ENCODE data around the gene CDH4.

CDH4 gene

GRCh38 chr20:61712688-61713087 is 460.6 kb downstream of the CDH4 start:
- DNase-seq (ENCODE audit: low spot score) = no peak

- DNase-seq (ENCODE audit: low spot score) = no peak
Observed at GRCh38 chr20:61718361-61719005, 466.4 kb downstream of the CDH4 start.

GRCh38 chr20:61719691-61720347 is 467.8 kb downstream of the CDH4 start:
- DNase-seq (ENCODE audit: low spot score) = peak; percentile 11

- no peak for DNase-seq (ENCODE audit: low spot score)
Observed at GRCh38 chr20:61720348-61720696, 468.3 kb downstream of the CDH4 start.

GRCh38 chr20:61722146-61722678 is 470.2 kb downstream of the CDH4 start:
- no peak for DNase-seq (ENCODE audit: low spot score)

- DNase-seq (ENCODE audit: low spot score) = no peak
Observed at GRCh38 chr20:61723529-61724257, 471.6 kb downstream of the CDH4 start.

- DNase-seq (ENCODE audit: low spot score) = no peak
Observed at GRCh38 chr20:61724376-61724775, 472.3 kb downstream of the CDH4 start.

GRCh38 chr20:61725145-61725544 is 473.1 kb downstream of the CDH4 start:
- DNase-seq (ENCODE audit: low spot score) = no peak

- no peak for DNase-seq (ENCODE audit: low spot score)
Observed at GRCh38 chr20:61725966-61726365, 473.9 kb downstream of the CDH4 start.

- no peak for DNase-seq (ENCODE audit: low spot score)
Observed at GRCh38 chr20:61726979-61727378, 474.9 kb downstream of the CDH4 start.

- no peak for DNase-seq (ENCODE audit: low spot score)
Observed at GRCh38 chr20:61727761-61728160, 475.7 kb downstream of the CDH4 start.

GRCh38 chr20:61728326-61728725 is 476.3 kb downstream of the CDH4 start:
- DNase-seq (ENCODE audit: low spot score) = no peak

GRCh38 chr20:61728786-61729770 is 477.0 kb downstream of the CDH4 start:
- DNase-seq (ENCODE audit: low spot score) = no peak

- DNase-seq (ENCODE audit: low spot score) = no peak
Observed at GRCh38 chr20:61730631-61731362, 478.7 kb downstream of the CDH4 start.

GRCh38 chr20:61731363-61732181 is 479.5 kb downstream of the CDH4 start:
- no peak for DNase-seq (ENCODE audit: low spot score)

GRCh38 chr20:61732511-61733210 is 480.6 kb downstream of the CDH4 start:
- no peak for DNase-seq (ENCODE audit: low spot score)

GRCh38 chr20:61733216-61733615 is 481.2 kb downstream of the CDH4 start:
- no peak for DNase-seq (ENCODE audit: low spot score)

GRCh38 chr20:61733891-61734732 is 482.1 kb downstream of the CDH4 start:
- DNase-seq (ENCODE audit: low spot score) = no peak
